Umbilical cord (tissue), 2 donors: ENCODE measurements around the gene OR2B3. TPM values are rescaled to one million over a fixed set of nuclear protein-coding genes. Genes with fewer than 3 reads are reported as not detected.
"Not testable (repeated sequence)": the region's sequence is repeated elsewhere in the genome, so short reads cannot be mapped to it uniquely, and the experiment has no call there.

ENCODE experiments used
- DNase-seq: peaks from one replicate; pipeline ENCODE4 v3.0.0-alpha.2; 2015; ENCODE audit warnings: low spot score
- total RNA-seq: library from RNA; depleted of rRNA; stranded (reverse); fragments of >200 nt; gene quantifications from one replicate; pipeline ENCODE4 v1.2.3, GENCODE V29; 2014; ENCODE audit warnings: low replicate concordance; ENCODE audit not compliant: insufficient read depth

The OR2B3 gene
- not detected for total RNA-seq

- no peak for DNase-seq
These were observed at the start of gene OR2B3 for GRCh38 chr6:29087213-29087612. Gene OR2B3, minus strand, starts transcription at chr6:29087313. Its CDS starts 65 bp downstream, at chr6:29087248.

DNA sequence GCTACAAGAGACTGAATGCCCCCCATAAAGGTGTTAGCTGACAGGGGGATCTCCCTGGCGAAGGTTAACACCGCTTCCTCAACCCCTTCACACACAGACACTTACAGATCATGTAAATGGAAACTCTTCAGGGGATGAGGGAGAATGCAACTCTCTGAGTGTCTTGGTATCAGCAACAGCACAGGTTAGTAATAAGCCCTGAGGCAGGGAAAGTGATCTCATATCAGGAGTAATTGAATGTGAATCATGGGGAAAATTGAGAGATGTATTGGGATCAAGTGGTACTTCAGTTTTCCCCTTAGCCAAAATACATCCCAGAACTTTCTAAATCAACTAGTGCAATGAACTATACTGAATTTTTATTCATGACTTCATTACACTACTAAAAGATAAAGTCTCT lies 44.6 kb upstream of the OR2B3 start:
- DNase-seq = no peak

DNA sequence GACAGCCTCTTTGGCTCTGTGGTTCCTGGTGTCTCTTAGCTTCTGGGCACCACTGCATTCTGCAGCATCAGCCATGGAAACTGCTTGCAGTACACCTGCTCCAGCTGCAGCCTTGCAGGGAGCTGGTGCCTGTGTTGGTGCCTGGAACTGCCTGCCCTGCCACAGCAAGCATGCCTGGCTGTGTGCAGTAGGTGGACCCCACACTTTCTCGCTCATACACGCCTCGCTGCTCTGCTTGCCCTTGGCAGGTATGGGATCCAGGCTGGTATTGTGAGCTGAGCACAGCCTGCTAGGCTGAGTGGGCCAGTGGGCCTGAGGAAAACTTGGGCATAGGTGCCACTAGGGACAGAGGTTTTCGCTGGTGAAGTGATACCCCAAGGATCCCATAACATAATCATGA lies 43.5 kb upstream of the OR2B3 start:
- no peak for DNase-seq

- DNase-seq = no peak
These were observed 42.4 kb upstream of the OR2B3 start for GRCh38 chr6:29129326-29130012.

DNA sequence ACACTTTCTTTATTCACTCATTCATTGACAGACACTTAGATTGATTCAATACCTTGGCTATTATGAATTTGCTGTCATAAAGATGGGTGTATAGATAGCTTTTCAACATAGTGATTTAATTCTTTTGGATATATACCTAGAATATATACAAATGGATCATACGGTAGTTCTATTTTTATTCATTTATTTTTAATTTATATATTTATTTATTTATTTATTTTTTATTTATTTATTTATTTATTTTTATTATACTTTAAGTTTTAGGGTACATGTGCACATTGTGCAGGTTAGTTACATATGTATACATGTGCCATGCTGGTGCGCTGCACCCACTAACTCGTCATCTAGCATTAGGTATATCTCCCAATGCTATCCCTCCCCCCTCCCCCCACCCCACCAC lies 27.9 kb upstream of the OR2B3 start:
- DNase-seq = not testable (repeated sequence)

- no peak for DNase-seq
These were observed 25.0 kb upstream of the OR2B3 start for GRCh38 chr6:29112135-29112534.

GRCh38 chr6:29107758-29108157 lies 20.6 kb upstream of the OR2B3 start, which contains the start of gene OR2J3:
Gene OR2J3, plus strand, starts transcription at chr6:29108058. Its CDS starts 3,833 bp downstream, at chr6:29111891.
- DNase-seq = no peak

DNA sequence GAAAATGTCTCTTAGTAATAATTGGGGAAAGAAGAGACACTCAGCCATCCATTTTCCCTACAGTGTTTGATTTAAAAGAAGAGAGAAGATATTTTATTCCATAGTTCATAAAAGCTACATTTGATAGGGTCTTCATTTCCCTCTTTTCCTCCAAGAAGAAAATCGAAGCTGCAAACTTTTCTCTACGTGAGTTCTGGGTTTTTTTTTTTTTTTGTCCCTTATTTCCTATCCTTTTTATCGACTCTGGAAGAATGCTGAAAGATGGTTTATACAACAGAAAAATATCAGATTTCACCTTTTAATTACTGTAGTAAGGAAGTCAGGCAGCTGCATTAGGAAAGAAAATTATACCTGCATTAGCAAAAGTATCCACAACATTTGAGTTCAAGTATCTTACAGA lies 12.1 kb upstream of the OR2B3 start, which contains the start of gene OR2J1:
OR2J1 (plus strand) TSS at position 301 of the 400 bp plus-strand sequence. CDS start 1,453 bp downstream, outside the sequence.
- no peak for DNase-seq

- DNase-seq = no peak
These were observed 10.7 kb upstream of the OR2B3 start for GRCh38 chr6:29097803-29098202.

- DNase-seq = no peak
These were observed 5.8 kb upstream of the OR2B3 start for GRCh38 chr6:29092957-29093356.

- no peak for DNase-seq
These were observed 4.7 kb downstream of the OR2B3 start for GRCh38 chr6:29082457-29082856.

DNA sequence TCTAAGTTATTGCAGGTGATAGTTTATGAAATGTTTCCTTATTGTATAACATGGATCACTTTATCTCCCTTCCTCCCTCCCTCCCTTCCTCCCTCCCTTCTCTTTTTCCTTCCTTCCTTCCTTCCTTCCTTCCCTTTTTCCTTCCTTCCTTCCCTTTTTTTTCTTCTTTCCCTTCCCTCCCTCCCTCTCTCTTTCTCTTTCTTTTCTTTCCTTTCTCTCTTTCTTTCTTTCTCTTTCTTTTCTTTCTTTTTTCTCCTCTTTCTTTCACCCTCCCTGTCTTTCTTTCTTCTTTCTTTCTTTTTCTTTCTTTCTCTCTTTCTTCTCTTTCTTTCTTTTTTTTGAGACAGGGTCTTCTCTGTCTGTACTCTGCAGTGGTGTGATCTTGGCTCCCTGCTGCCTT lies 5.8 kb downstream of the OR2B3 start:
- DNase-seq = no peak

GRCh38 chr6:29079203-29079602 lies 7.9 kb downstream of the OR2B3 start:
- no peak for DNase-seq

GRCh38 chr6:29071831-29072723 lies 15.0 kb downstream of the OR2B3 start:
- DNase-seq = no peak

- DNase-seq = no peak
These were observed 35.4 kb downstream of the OR2B3 start for GRCh38 chr6:29051680-29052079.

DNA sequence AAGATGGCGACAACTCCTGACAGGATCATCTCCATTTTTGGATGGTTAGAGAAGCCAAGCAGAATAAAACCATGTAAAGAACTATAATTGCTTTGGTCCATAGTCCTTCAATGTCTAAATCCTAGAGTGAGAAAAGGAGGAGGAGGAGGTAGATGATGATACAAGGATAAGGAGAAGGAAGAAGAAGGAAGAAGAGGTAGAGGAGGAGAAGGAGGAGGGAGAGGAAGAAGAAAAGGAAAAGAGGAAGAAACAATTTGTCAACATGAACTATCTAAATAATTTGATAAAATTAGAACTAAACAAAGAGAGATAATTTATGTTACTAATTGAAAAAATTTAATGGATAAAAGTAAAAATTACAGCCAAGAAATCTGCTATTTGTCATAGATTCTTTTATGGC lies 42.0 kb downstream of the OR2B3 start, which contains the start of gene OR2W1:
OR2W1 (minus strand) TSS at position 101 of the 400 bp plus-strand sequence; CDS start at position 101, 0 bp downstream.
- no peak for DNase-seq

Other genes starting within 250 kb of the OR2B3 start
- gene TRIM27, start 163.3 kb downstream of the OR2B3 start, total RNA-seq = 44.1 TPM
- gene ZNF311, start 82.0 kb downstream of the OR2B3 start, total RNA-seq = 7.7 TPM
- 1.2 TPM for gene OR2W1, start 42.1 kb downstream of the OR2B3 start, total RNA-seq
- gene OR2J1, start 12.2 kb upstream of the OR2B3 start, total RNA-seq = 5.1 TPM
- 3.1 TPM for gene OR2J3, start 20.7 kb upstream of the OR2B3 start, total RNA-seq
- gene OR2J2, start 83.6 kb upstream of the OR2B3 start, total RNA-seq = 2.9 TPM
- gene OR14J1, start 214.4 kb upstream of the OR2B3 start, total RNA-seq = 1.4 TPM